ENCODE data around the gene DACH1. TPM values are rescaled to one million over a fixed set of nuclear protein-coding genes. Genes with fewer than 3 reads are reported as not detected.

DACH1 gene
- total RNA-seq, 1 experiment from 2014 or later: not detected

DNA sequence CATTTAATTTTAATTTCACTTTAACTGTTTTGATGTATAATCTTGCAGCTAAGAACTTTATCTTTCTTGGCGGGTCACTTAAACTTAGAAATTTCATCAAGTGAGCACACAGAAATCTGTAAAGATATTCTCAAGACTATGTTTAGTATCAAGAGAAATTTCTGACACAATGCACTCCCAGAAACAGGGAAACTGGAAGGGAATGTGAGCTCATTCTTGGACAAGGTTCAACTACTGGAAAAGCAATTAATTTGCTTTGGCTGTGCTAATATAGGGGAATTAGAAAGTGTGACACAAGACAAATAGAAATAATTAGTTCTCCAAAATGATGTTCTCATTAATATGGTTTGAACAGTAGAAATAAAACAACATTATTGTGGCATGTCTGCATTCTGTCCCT, 402.3 kb downstream of the DACH1 start:
- no peak overlapping the region for H3K9ac ChIP-seq (ENCODE audit: low read length)
- CTCF ChIA-PET: no interaction called here
- H2AFZ ChIP-seq (ENCODE audit: low read depth, low read length, poor library complexity, severe bottlenecking): no peak overlapping the region
- H4K20me1 ChIP-seq (ENCODE audit: insufficient read depth): no peaks in the 10 kb centered on the region
- ATAC-seq: no peak
- no peak overlapping the region for H3K4me3 ChIP-seq (replicated peaks in 1 of 2; ENCODE audit: low read depth in 1 of 2, low read length in 2 of 2)
- intact Hi-C loops (cut with micrococcal nuclease): no loop called here
- H3K79me2 ChIP-seq (ENCODE audit: insufficient read depth, low read length): no peaks in the 10 kb centered on the region
- BruUV-seq (replicated peaks): no TSS peak
- no peak for DNase-seq (ENCODE audit: low read depth, low spot score)
- H3K9me3 ChIP-seq (ENCODE audit: control insufficient read depth in 1 of 2, insufficient read depth in 1 of 2, low read depth in 1 of 2, low read length in 2 of 2): no peaks in the 10 kb centered on the region
- RAD21 ChIA-PET (ENCODE audit: low non-redundant PET in 1 of 2, low total read pairs in 2 of 2, uncharacterized antibody in 2 of 2, unreplicated experiment in 2 of 2): no interaction called here
- TF ChIP-seq CEBPB (IDR thresholded peaks at IDR 0.05; ENCODE audit: low read depth) (no peak), EZH2phosphoT487 (IDR thresholded peaks at IDR 0.05; ENCODE audit: borderline replicate concordance) (no peak), CBX3 (IDR thresholded peaks at IDR 0.05; ENCODE audit: low read depth) (no peak), POLR2AphosphoS5 (IDR thresholded peaks at IDR 0.05; ENCODE audit: low read depth, low read length) (no peak), ZFX (IDR thresholded peaks at IDR 0.05) (no peak), EZH2 (IDR thresholded peaks at IDR 0.05) (no peak), SP1 (IDR thresholded peaks at IDR 0.05; ENCODE audit: low read depth) (no peak), YY1 (IDR thresholded peaks at IDR 0.05; ENCODE audit: extremely low read depth, insufficient replicate concordance, low read depth, low read length) (no peak), EGR1 (IDR thresholded peaks at IDR 0.05; ENCODE audit: low read depth) (no peak), RAD21 (IDR thresholded peaks at IDR 0.05; ENCODE audit: low read depth) (no peak)
- TF ChIP-seq, protein P1, sequence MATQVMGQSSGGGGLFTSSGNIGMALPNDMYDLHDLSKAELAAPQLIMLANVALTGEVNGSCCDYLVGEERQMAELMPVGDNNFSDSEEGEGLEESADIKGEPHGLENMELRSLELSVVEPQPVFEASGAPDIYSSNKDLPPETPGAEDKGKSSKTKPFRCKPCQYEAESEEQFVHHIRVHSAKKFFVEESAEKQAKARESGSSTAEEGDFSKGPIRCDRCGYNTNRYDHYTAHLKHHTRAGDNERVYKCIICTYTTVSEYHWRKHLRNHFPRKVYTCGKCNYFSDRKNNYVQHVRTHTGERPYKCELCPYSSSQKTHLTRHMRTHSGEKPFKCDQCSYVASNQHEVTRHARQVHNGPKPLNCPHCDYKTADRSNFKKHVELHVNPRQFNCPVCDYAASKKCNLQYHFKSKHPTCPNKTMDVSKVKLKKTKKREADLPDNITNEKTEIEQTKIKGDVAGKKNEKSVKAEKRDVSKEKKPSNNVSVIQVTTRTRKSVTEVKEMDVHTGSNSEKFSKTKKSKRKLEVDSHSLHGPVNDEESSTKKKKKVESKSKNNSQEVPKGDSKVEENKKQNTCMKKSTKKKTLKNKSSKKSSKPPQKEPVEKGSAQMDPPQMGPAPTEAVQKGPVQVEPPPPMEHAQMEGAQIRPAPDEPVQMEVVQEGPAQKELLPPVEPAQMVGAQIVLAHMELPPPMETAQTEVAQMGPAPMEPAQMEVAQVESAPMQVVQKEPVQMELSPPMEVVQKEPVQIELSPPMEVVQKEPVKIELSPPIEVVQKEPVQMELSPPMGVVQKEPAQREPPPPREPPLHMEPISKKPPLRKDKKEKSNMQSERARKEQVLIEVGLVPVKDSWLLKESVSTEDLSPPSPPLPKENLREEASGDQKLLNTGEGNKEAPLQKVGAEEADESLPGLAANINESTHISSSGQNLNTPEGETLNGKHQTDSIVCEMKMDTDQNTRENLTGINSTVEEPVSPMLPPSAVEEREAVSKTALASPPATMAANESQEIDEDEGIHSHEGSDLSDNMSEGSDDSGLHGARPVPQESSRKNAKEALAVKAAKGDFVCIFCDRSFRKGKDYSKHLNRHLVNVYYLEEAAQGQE (IDR thresholded peaks at IDR 0.05; ENCODE audit: low read depth): no peak
- TF ChIP-seq, protein P2, sequence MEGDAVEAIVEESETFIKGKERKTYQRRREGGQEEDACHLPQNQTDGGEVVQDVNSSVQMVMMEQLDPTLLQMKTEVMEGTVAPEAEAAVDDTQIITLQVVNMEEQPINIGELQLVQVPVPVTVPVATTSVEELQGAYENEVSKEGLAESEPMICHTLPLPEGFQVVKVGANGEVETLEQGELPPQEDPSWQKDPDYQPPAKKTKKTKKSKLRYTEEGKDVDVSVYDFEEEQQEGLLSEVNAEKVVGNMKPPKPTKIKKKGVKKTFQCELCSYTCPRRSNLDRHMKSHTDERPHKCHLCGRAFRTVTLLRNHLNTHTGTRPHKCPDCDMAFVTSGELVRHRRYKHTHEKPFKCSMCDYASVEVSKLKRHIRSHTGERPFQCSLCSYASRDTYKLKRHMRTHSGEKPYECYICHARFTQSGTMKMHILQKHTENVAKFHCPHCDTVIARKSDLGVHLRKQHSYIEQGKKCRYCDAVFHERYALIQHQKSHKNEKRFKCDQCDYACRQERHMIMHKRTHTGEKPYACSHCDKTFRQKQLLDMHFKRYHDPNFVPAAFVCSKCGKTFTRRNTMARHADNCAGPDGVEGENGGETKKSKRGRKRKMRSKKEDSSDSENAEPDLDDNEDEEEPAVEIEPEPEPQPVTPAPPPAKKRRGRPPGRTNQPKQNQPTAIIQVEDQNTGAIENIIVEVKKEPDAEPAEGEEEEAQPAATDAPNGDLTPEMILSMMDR (IDR thresholded peaks at IDR 0.05 in 2 of 3, conservative IDR thresholded peaks at IDR 0.05 in 1 of 3; ENCODE audit: borderline replicate concordance in 1 of 3, insufficient read depth in 1 of 3, low read depth in 2 of 3, low read length in 2 of 3): no peak
- no peak overlapping the region for H3K27ac ChIP-seq (ENCODE audit: low read depth, low read length)
- H3K27me3 ChIP-seq (ENCODE audit: insufficient read depth, low read length): no peaks in the 10 kb centered on the region
- H3K4me1 ChIP-seq (ENCODE audit: control insufficient read depth in 1 of 2, insufficient read depth in 2 of 2, low read length in 2 of 2): no peaks in the 10 kb centered on the region
- no peaks in the 10 kb centered on the region for H3K36me3 ChIP-seq (ENCODE audit: control insufficient read depth in 1 of 2, insufficient read depth in 2 of 2, low read length in 2 of 2)
- H3K4me2 ChIP-seq (ENCODE audit: low read length): no peak overlapping the region
- POLR2A ChIA-PET: no interaction called here
- H3K9me2 ChIP-seq (ENCODE audit: insufficient read depth): no peaks in the 10 kb centered on the region

All from HCT116 (cell line).